ENCODE data around the gene RIPPLY3. TPM values are rescaled to one million over a fixed set of nuclear protein-coding genes. Genes with fewer than 3 reads are reported as not detected.

The RIPPLY3 gene
- total and polyA plus RNA-seq, 4 donors: 0.39 to 0.68 (median 0.44) TPM; not detected in 1

GRCh38 chr21:37005548-37006485 is 685 bp upstream of the RIPPLY3 start:
- peaks cover 24% of the 10 kb centered on the region for H3K4me1 ChIP-seq (ENCODE audit: control insufficient read depth, insufficient read depth, low read length)
- DNase-seq (ENCODE audit: low read depth in 4 of 6, low spot score in 6 of 6): peak in 1 of 6 donors; percentile 17
- 10% methylated on average over 75 of the region's 76 CpGs for WGBS (ENCODE audit: insufficient coverage)
- no peaks in the 10 kb centered on the region for H3K9me3 ChIP-seq (ENCODE audit: control insufficient read depth, insufficient read depth, low read length)
- H3K27ac ChIP-seq (ENCODE audit: low read depth, low read length): no peak overlapping the region
- H3K36me3 ChIP-seq (ENCODE audit: control insufficient read depth, insufficient read depth, low read length): no peaks in the 10 kb centered on the region
- H3K4me3 ChIP-seq (ENCODE audit: low read depth, low read length): peak overlapping the region; percentile 22
- peaks cover 42% of the 10 kb centered on the region for H3K27me3 ChIP-seq (ENCODE audit: control insufficient read depth, insufficient read depth, low read length)

DNA sequence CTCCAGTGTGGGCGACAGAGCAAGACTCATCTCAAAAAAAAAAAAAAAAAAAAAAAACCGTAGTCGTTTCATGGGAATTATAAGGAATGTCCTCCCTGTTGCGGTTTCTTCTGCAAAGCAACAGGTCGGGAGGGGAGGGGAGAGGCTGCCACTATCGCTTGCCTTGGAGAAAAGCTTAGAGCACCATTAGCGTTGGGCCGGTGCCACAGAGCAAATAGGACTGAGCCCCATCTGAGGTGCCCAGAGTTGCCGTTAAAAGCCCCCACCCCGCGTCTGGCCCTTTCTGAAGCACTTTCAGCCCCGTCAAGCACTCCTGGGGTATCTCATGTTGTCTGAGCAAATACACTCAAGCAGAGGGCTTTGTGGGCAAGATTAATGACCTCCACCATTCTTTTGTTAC is 2.2 kb downstream of the RIPPLY3 start:
- H3K4me3 ChIP-seq (ENCODE audit: low read depth, low read length): no peak overlapping the region
- peaks cover 42% of the 10 kb centered on the region for H3K27me3 ChIP-seq (ENCODE audit: control insufficient read depth, insufficient read depth, low read length)
- 33% methylated on average over 10 of the region's 12 CpGs for WGBS (ENCODE audit: insufficient coverage)
- H3K4me1 ChIP-seq (ENCODE audit: control insufficient read depth, insufficient read depth, low read length): peaks cover 24% of the 10 kb centered on the region
- H3K36me3 ChIP-seq (ENCODE audit: control insufficient read depth, insufficient read depth, low read length): no peaks in the 10 kb centered on the region
- peak in 1 of 6 donors; percentile 19 for DNase-seq (ENCODE audit: low read depth in 4 of 6, low spot score in 6 of 6)
- no peak overlapping the region for H3K27ac ChIP-seq (ENCODE audit: low read depth, low read length)
- H3K9me3 ChIP-seq (ENCODE audit: control insufficient read depth, insufficient read depth, low read length): no peaks in the 10 kb centered on the region

DNA sequence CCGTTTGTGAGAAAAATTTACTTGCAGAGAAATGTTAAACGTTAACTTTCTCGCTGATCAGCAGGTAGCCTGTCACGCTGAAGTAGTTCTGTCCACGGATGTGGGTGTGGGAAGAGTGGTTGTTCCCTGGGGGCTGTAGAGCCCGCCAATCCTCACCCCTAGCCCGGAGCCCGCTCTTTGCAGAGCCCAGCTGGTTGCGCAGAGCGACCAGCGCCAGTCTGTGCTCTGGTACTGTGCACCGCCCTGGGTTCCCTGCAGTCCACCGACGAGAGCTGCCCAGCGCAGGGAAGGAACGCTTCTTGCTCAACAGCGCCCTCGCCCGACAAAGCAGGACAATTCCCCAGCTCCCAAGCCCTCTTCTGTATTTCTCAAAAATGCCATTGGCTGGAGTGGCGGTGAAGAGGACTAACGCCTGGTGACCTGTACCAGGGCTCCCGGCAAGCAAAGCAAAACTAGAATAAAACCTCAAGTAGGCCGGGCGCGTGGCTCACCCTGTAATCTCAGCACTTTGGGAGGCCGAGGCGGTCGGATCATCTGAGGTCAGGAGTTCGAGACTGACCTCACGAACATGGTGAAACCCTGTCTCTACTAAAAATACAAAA is 3.3 kb downstream of the RIPPLY3 start:
- peaks cover 24% of the 10 kb centered on the region for H3K4me1 ChIP-seq (ENCODE audit: control insufficient read depth, insufficient read depth, low read length)
- WGBS (ENCODE audit: insufficient coverage): 16% methylated on average over 30 of the region's 30 CpGs
- H3K27me3 ChIP-seq (ENCODE audit: control insufficient read depth, insufficient read depth, low read length): peaks cover 42% of the 10 kb centered on the region
- DNase-seq (ENCODE audit: low read depth in 4 of 6, low spot score in 6 of 6): peak in 4 of 6 donors; percentile 42 to 83 (median 64)
- no peak overlapping the region for H3K4me3 ChIP-seq (ENCODE audit: low read depth, low read length)
- no peaks in the 10 kb centered on the region for H3K36me3 ChIP-seq (ENCODE audit: control insufficient read depth, insufficient read depth, low read length)
- H3K27ac ChIP-seq (ENCODE audit: low read depth, low read length): no peak overlapping the region
- H3K9me3 ChIP-seq (ENCODE audit: control insufficient read depth, insufficient read depth, low read length): no peaks in the 10 kb centered on the region

DNA sequence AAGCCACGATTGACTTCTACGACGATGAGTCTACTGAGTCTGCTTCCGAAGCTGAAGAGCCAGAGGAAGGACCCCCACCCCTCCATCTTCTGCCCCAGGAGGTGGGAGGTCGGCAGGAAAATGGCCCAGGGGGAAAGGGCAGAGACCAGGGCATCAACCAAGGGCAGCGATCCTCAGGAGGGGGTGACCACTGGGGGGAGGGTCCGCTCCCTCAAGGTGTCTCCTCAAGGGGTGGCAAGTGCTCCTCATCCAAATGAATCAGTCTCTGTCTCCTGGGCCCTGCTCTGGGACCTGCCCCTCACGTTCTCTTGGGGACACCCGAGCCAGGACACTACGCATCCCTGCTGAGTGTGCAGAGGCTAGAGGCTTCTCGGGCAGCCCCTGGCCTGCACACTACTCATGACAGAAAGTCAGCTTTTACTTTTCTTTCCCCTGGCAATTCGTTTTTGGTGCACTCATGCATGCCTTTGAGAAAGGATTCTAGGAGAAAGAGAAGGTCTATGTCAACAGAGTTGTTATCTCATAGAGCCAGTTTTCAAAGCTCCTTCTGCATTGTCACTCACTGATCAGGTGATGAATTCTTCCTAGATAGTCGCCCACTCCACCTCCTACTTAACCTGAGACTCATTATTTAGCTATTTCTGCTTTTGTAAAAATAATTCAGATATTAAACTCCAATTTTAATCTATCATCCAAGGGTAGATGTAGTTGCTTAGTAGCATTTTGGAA is 11.6 kb downstream of the RIPPLY3 start:
- H3K27me3 ChIP-seq (ENCODE audit: control insufficient read depth, insufficient read depth, low read length): no peaks in the 10 kb centered on the region
- H3K36me3 ChIP-seq (ENCODE audit: control insufficient read depth, insufficient read depth, low read length): peaks cover 4% of the 10 kb centered on the region
- no peaks in the 10 kb centered on the region for H3K4me1 ChIP-seq (ENCODE audit: control insufficient read depth, insufficient read depth, low read length)
- DNase-seq (ENCODE audit: low read depth in 4 of 6, low spot score in 6 of 6): no peak
- H3K27ac ChIP-seq (ENCODE audit: low read depth, low read length): no peak overlapping the region
- no peak overlapping the region for H3K4me3 ChIP-seq (ENCODE audit: low read depth, low read length)
- 78% methylated on average over 9 of the region's 13 CpGs for WGBS (ENCODE audit: insufficient coverage)
- H3K9me3 ChIP-seq (ENCODE audit: control insufficient read depth, insufficient read depth, low read length): no peaks in the 10 kb centered on the region

GRCh38 chr21:37026499-37026898 is 20.0 kb downstream of the RIPPLY3 start:
- H3K27ac ChIP-seq (ENCODE audit: low read depth, low read length): peak overlapping the region; percentile 6
- no peaks in the 10 kb centered on the region for H3K27me3 ChIP-seq (ENCODE audit: control insufficient read depth, insufficient read depth, low read length)
- WGBS (ENCODE audit: insufficient coverage): 13% methylated on average over 2 of the region's 4 CpGs
- no peaks in the 10 kb centered on the region for H3K4me1 ChIP-seq (ENCODE audit: control insufficient read depth, insufficient read depth, low read length)
- H3K36me3 ChIP-seq (ENCODE audit: control insufficient read depth, insufficient read depth, low read length): no peaks in the 10 kb centered on the region
- DNase-seq (ENCODE audit: low read depth in 4 of 6, low spot score in 6 of 6): peak in 2 of 6 donors; percentile 13 to 79
- H3K9me3 ChIP-seq (ENCODE audit: control insufficient read depth, insufficient read depth, low read length): no peaks in the 10 kb centered on the region
- no peak overlapping the region for H3K4me3 ChIP-seq (ENCODE audit: low read depth, low read length)

DNA sequence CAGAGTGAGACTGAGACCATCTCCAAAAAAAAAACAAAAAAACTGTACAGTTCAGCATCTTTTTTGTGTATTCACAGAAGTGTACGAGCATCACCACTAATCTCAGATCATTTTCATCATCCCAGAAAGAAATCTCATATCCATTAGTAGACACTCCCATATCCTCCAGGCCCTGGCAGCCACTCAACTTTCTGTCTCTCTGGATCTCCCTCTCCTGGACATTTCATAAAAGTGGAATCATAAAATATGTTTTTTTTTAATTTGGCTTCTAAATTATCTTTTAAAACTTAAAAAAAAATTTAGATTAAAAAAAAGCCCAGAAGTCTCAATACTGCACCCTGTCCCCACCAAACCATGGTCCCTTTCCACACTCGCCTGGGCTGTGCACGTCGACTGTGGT is 22.1 kb downstream of the RIPPLY3 start:
- Histone ChIP-seq H3K4me3 (ENCODE audit: low read depth, low read length) (no peak overlapping the region), H3K27ac (ENCODE audit: low read depth, low read length) (no peak overlapping the region), H3K9me3 (ENCODE audit: control insufficient read depth, insufficient read depth, low read length) (no peaks in the 10 kb centered on the region), H3K36me3 (ENCODE audit: control insufficient read depth, insufficient read depth, low read length) (no peaks in the 10 kb centered on the region), H3K4me1 (ENCODE audit: control insufficient read depth, insufficient read depth, low read length) (no peaks in the 10 kb centered on the region), H3K27me3 (ENCODE audit: control insufficient read depth, insufficient read depth, low read length) (no peaks in the 10 kb centered on the region)
- DNase-seq (ENCODE audit: low read depth in 4 of 6, low spot score in 6 of 6): peak in 1 of 6 donors; percentile 22
- 83% methylated on average over 4 of the region's 4 CpGs for WGBS (ENCODE audit: insufficient coverage)

DNA sequence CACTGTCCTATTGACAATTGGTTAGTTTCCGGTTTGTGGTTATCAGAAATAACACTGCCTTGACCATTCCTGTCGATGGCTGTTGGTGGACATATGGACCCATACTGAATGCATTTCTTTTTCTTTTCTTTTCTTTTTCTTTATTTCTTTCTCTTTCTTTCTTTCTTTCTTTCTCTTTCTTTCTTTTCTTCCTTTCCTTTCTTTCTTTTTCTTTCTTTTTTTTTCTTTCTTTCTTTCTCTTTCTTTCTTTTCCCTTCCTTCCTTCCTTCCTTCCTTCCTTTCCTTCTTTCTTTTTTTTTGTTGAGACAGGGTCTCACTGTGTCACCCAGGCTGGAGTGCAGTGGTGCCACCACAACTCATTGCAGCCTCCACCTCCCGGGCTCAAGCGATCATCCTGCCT is 24.4 kb downstream of the RIPPLY3 start:
- Histone ChIP-seq H3K27me3 (ENCODE audit: control insufficient read depth, insufficient read depth, low read length) (no peaks in the 10 kb centered on the region), H3K4me3 (ENCODE audit: low read depth, low read length) (no peak overlapping the region), H3K4me1 (ENCODE audit: control insufficient read depth, insufficient read depth, low read length) (no peaks in the 10 kb centered on the region), H3K9me3 (ENCODE audit: control insufficient read depth, insufficient read depth, low read length) (no peaks in the 10 kb centered on the region), H3K36me3 (ENCODE audit: control insufficient read depth, insufficient read depth, low read length) (no peaks in the 10 kb centered on the region), H3K27ac (ENCODE audit: low read depth, low read length) (no peak overlapping the region)
- 86% methylated on average over 1 of the region's 4 CpGs for WGBS (ENCODE audit: insufficient coverage)
- no peak for DNase-seq (ENCODE audit: low read depth in 4 of 6, low spot score in 6 of 6)

GRCh38 chr21:37032293-37032692 is 25.8 kb downstream of the RIPPLY3 start:
- H3K27me3 ChIP-seq (ENCODE audit: control insufficient read depth, insufficient read depth, low read length): no peaks in the 10 kb centered on the region
- DNase-seq (ENCODE audit: low read depth in 4 of 6, low spot score in 6 of 6): no peak
- H3K4me1 ChIP-seq (ENCODE audit: control insufficient read depth, insufficient read depth, low read length): no peaks in the 10 kb centered on the region
- no peaks in the 10 kb centered on the region for H3K9me3 ChIP-seq (ENCODE audit: control insufficient read depth, insufficient read depth, low read length)
- no peak overlapping the region for H3K4me3 ChIP-seq (ENCODE audit: low read depth, low read length)
- 79% methylated on average over 2 of the region's 5 CpGs for WGBS (ENCODE audit: insufficient coverage)
- no peaks in the 10 kb centered on the region for H3K36me3 ChIP-seq (ENCODE audit: control insufficient read depth, insufficient read depth, low read length)
- H3K27ac ChIP-seq (ENCODE audit: low read depth, low read length): no peak overlapping the region

DNA sequence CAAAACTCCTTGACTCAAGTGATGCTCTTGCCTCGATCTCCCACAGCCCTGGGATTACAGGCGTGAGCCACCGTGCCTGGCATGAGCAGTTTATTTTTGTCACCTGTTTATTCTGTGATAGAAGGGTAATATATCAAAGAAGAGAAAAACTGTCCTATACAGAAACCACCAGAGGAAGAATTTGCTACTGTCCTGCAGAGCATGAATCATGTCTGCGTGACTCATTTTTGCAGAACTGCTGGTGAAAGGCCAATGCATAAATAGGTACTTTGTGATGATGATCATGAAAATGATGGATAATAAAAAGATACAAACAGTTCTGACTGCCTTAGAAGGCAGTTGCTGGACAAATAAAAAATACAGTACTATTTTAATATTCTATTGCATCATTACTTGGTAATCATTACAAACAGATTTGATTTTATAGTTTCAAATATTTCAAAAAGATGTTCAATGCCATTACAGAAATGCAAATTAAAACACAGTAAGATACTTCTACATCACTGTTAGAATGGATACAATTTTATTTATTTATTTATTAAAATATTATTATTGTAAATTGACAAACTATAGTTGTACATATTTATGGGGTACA is 26.5 kb downstream of the RIPPLY3 start:
- peak in 1 of 6 donors; percentile 7 for DNase-seq (ENCODE audit: low read depth in 4 of 6, low spot score in 6 of 6)
- no peaks in the 10 kb centered on the region for H3K36me3 ChIP-seq (ENCODE audit: control insufficient read depth, insufficient read depth, low read length)

More for the DNA sequence above, 26.5 kb downstream of the RIPPLY3 start:
- Histone ChIP-seq H3K27ac (ENCODE audit: low read depth, low read length) (no peak overlapping the region), H3K4me1 (ENCODE audit: control insufficient read depth, insufficient read depth, low read length) (no peaks in the 10 kb centered on the region), H3K4me3 (ENCODE audit: low read depth, low read length) (no peak overlapping the region), H3K9me3 (ENCODE audit: control insufficient read depth, insufficient read depth, low read length) (no peaks in the 10 kb centered on the region), H3K27me3 (ENCODE audit: control insufficient read depth, insufficient read depth, low read length) (no peaks in the 10 kb centered on the region)
- WGBS (ENCODE audit: insufficient coverage): 67% methylated on average over 1 of the region's 4 CpGs

All from spinal cord (tissue), 10 donors.